ENCODE results near the gene ATP1A3.

- TF ChIP-seq CTCF (IDR thresholded peaks at IDR 0.05) (no peak), POLR2A (IDR thresholded peaks at IDR 0.05) (no peak)
These were observed 46.9 kb downstream of the ATP1A3 start for GRCh38 chr19:41947091-41947490.
